GM19023 (cell line): Measurements from ENCODE around the gene FAM53B.

Experiments used
- ATAC-seq: cut with Tn5 transposase; IDR thresholded peaks from one replicate; pipeline ENCODE4 v1.9.1; 2021; ENCODE audit warnings: mild to moderate bottlenecking, moderate library complexity; ENCODE audit not compliant: unreplicated experiment

The FAM53B gene

DNA sequence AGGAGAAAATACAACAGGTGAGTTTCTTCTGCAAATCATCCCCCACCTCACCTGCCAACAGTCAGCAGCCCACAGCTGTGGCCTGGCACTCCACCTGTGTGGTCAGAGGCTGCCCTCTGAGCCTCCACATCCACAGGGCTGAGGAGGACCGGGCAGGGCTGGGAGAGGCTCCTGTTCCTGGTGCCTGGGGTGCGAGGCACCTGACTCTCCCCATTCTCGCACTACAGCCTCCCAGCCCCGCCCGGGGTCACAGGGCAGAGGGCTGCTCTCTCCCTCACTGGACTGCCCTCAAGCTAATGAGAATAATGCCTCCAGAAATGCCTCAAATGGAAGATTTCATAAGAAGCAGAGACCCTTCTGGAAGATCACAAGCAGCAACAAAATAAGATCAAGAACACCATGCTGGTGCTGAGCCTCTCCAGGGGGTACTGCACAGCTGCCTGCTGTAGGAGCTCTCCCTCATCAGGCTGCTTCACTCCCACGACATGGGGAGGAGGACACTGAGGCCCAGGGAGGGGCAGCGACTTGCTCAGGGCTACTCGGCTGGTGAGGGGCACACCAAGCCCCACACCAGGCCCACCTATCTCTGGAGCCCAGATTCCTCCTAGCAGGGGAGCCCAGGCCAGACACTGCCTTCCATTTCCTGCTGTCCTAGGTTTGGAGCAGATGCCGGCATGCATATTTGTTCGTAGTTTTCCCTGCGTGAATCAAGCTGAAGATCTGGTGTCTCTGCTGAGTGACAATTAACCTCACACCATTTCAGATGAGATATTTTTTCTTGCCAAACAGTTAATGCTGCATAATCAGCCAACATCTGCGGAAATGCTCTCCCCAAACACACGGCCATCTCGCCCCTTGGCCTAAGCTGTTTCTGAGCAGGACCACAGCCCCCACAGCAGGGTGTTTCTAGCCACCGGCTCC is 76.5 kb downstream of the FAM53B start:
- no peak for ATAC-seq

- ATAC-seq: no peak
Observed at GRCh38 chr10:124666494-124666893, 77.7 kb downstream of the FAM53B start.

DNA sequence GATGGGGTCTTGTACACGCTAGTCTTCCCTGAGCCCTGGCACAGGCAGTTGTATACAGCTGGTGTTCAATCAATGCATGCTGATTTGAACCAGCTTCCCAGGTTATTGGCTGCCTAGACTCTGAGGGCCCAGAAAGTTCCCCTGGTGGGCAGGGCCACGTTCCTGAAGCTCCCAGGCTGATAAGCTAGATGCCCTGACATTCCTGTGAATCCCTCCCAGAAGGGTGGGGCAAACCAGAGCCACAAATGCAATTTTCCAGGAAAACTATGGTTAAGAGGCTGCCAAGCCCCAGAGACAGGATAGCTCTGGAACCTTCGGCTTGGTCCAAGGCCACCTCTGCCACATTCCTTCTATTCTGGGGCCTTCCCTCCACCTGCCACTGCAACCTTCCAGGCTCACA is 78.2 kb downstream of the FAM53B start:
- ATAC-seq: no peak

DNA sequence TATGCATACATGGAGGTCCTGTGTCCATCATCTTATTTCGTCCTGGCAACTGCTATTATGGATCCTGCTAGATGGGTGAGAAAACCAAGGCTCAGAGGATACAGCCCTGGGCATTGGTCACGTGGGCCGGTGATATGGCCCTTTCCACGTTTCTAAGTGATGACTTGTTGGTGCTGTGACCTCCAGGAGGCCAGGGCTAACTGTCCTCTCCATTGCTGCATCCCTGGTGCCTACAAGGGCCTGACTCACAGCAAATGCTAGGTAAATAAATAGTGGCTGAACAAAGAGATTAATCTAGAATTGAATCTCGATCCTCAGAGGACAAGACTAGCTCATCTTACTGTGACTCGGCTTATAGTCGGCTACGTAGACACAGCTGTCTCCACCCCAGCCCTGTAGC is 78.6 kb downstream of the FAM53B start:
- no peak for ATAC-seq

DNA sequence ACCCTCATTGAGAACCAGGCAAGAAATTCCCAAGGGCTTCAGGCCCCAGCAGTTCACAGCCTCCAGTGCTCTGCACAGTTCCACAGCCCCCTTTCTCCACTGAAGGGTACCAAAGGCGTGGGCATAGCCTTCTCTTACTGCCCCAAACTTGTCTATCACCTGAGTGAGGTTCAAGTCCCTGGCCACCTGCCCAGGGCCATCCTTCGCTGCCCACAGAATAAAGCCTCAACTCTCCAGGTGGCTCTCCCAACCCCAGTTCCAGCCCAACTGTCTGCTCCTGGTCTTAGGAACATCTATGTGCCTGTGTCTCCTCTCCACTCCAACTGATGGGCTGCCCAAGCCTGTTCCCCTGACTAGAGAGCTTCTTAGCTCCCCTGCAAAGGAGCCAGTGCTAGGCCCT is 79.1 kb downstream of the FAM53B start:
- no peak for ATAC-seq

- no peak for ATAC-seq
Observed at GRCh38 chr10:124663766-124664360, 80.3 kb downstream of the FAM53B start.

GRCh38 chr10:124663228-124663627 is 81.0 kb downstream of the FAM53B start:
- no peak for ATAC-seq

GRCh38 chr10:124661660-124662180 is 82.5 kb downstream of the FAM53B start:
- no peak for ATAC-seq

DNA sequence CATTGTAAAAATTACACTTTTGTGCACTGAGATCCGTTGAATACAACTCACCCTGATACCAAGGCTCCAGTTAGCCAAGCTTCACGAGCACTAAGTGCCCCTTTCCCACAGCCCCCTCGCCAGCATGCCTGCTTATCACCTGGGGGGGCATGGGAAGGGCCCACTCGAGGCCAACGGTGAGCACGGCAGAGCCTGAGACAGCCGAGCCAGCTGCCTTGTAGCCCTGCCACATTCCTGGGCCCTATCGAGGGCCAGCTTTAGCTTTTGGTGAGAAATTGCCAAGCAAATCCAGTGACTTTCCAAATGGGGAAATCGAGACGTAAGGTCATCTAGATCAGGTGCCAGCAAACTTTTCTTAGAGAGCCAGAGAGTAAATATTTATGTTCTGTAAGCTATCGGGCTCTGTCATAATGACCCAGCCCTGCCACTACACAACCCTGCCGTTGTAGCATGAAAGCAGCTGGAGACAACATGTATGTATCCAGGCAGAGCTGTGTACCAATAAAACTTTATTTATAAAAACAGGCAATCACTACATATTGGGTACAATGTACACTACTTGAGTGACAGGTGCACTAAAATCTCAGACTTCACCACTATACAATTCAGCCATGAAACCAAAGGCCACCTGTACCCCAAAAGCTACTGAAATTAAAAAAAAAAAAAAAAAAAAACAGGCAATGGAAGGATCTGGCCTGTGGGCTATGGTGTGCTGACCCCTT is 83.6 kb downstream of the FAM53B start:
- ATAC-seq: no peak

- no peak for ATAC-seq
Observed at GRCh38 chr10:124659380-124659779, 84.8 kb downstream of the FAM53B start.

- no peak for ATAC-seq
Observed at GRCh38 chr10:124658591-124659242, 85.5 kb downstream of the FAM53B start.

- no peak for ATAC-seq
Observed at GRCh38 chr10:124657806-124658205, 86.4 kb downstream of the FAM53B start.

DNA sequence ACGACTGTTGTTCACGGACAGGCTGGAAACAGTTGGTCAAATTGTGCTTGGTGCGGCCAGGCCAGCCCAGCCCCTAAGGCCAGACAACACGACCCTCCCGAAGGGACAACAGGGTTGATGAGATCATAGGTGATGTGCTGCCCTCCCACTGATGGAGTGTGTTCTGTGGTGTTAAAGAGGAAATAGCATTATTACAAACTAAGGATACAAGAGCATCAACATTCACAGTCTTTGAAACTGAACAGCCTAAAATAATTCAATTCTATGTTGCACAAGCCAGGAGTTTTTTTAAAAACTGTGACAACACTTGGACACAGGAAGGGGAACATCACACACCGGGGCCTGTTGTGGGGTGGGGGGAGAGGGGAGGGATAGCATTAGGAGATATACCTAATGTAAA is 87.6 kb downstream of the FAM53B start:
- no peak for ATAC-seq

- ATAC-seq: no peak
Observed at GRCh38 chr10:124656113-124656490, 88.1 kb downstream of the FAM53B start.

DNA sequence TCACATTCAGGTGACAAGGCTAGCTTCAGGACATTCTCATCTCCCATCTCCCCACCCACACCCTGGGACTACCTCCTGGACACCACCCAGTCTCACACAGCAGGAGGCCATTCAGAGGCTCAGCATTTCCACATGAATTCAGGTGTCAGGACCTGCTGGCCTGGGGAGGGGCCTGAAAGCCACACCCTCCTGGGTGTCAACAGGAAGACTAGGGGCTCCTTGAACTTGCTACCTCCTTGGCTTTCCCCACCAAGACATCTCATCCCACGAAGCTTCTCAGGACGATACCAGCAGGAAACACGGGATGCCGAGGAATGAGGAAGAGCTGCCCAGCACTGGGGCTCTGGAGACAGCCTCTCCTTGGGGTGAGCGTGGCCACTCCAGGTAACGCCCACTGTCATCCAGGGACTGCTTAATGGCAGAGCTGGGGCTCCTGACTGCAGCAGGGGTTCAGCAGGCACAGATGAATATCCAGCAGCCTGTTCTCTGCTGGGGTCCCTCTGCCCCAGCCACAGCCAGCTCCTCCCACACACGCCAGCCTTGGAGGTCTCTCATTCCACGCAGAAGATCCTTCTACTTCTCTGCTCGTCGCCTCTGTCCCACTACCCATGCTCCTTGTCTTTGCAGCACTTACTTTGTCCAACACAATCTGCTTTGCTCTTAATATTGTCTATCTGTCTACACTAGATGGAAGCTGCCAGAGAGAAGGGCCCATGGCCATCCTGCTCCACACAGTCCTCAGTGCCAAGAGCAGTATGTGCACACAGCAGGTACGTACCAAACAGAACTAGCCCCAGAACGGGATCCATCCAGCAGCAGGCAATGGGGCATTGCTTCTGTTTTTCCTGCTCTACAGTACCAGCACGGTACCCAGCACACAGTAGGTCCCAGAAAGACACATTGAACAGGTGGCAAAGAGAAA is 88.7 kb downstream of the FAM53B start:
- no peak for ATAC-seq

GRCh38 chr10:124654686-124655085 is 89.5 kb downstream of the FAM53B start:
- no peak for ATAC-seq

DNA sequence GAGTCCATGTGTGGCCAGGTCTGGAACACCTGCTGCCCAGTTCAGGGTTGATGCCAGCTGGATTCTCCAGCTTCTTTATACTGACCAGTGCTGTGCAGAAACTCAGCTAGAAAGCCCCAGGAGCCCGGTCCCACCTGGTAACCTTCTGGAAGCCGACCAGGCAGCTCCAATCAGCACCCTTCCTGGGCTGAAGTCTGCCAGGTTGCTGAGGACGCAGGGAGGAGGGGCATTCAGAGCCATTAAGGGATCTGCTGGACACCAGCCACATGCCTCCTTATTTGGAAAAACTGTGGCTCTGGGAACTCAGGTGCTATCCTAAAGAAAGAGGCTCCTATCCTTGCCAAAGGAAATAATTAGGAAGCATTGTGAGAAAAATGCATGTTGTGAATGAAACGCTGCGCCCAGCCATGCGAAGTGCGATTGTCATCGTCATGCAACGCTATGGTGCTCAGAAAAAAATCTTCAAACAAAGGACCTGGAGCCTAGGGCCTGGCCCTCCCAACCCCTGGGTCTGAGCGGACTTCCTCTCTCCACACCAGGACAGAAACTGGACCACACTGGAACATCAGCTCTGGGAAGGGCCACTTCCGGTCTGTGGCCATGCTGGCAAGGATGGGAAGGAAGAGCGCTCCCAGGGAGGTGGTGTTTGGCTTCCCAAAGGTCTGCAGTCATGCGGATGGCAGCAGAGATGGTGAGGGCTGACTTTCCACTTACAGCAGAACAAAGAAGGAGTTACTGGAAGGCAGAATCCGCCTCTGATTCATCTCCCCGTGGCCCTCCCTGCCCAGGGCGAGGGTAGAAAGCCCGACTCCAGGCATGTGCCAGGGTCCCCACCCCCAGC is 90.1 kb downstream of the FAM53B start:
- no peak for ATAC-seq

DNA sequence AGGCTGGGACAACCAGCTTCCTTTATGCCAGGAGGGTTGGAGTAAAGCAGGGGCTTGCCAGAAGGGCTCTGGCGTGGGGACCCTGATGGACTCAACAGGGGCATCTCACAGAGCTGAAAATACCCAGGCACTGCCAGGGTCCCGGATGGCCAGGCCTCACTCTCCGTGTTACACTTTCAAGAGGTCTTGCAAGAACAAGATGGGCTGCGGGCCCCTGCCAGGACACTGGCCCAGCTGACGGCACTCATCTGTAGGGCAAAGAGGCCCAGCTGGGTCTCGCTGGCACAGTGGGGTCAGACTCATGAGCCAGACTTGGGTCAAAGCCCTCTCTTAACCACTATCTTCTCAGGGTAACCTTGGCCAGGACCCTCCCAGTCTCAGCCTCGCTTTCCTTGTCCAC is 90.9 kb downstream of the FAM53B start:
- no peak for ATAC-seq

GRCh38 chr10:124652701-124653100 is 91.5 kb downstream of the FAM53B start:
- ATAC-seq: no peak
